M059J (cell line): ENCODE results near the gene IMPACT. TPM values are rescaled to one million over a fixed set of nuclear protein-coding genes. Genes with fewer than 3 reads are reported as not detected.

Experiments
- DNase-seq: peaks from one replicate; pipeline ENCODE4 v3.0.0-alpha.2; 2012; ENCODE audit warnings: low read depth
- total RNA-seq: library from RNA; depleted of rRNA; stranded (reverse); fragments of >200 nt; shearing (Covaris generic); gene quantifications from 2 replicates; pipeline ENCODE4 v1.2.3, GENCODE V29; 2014; rRNA removed

Gene IMPACT
- total RNA-seq, 1 experiment from 2014 or later, result 24.3 TPM

GRCh38 chr18:24479371-24479770 is 52.9 kb downstream of the IMPACT start:
- DNase-seq, result no peak

- DNase-seq, result no peak
Measured at GRCh38 chr18:24482821-24483220, 56.4 kb downstream of the IMPACT start.

- no peak for DNase-seq
Measured at GRCh38 chr18:24485681-24486080, 59.2 kb downstream of the IMPACT start.

GRCh38 chr18:24486684-24487083 is 60.2 kb downstream of the IMPACT start:
- no peak for DNase-seq

GRCh38 chr18:24488824-24489493 is 62.5 kb downstream of the IMPACT start:
- peak; percentile 47 for DNase-seq

- DNase-seq, result peak; percentile 23
Measured at GRCh38 chr18:24490539-24490938, 64.1 kb downstream of the IMPACT start.

GRCh38 chr18:24491927-24492834 is 65.7 kb downstream of the IMPACT start:
- no peak for DNase-seq

- DNase-seq, result no peak
Measured at GRCh38 chr18:24494586-24494985, 68.1 kb downstream of the IMPACT start.

GRCh38 chr18:24497031-24497754 is 70.7 kb downstream of the IMPACT start:
- peak; percentile 21 for DNase-seq

GRCh38 chr18:24499814-24500213 is 73.3 kb downstream of the IMPACT start:
- DNase-seq, result peak; percentile 11

- DNase-seq, result no peak
Measured at GRCh38 chr18:24500217-24500616, 73.7 kb downstream of the IMPACT start.

GRCh38 chr18:24500766-24501165 is 74.3 kb downstream of the IMPACT start:
- DNase-seq, result no peak

GRCh38 chr18:24502667-24503523 is 76.4 kb downstream of the IMPACT start:
- DNase-seq, result no peak

Other genes starting within 250 kb of the IMPACT start
- 19.1 and 26.4 TPM in 2 replicates for gene OSBPL1A, start 28.8 kb upstream of the IMPACT start, total RNA-seq
- gene HRH4, start 34.0 kb downstream of the IMPACT start, total RNA-seq, result not detected in 2 replicates